ENCODE measurements around the gene AFG1L. TPM values are rescaled to one million over a fixed set of nuclear protein-coding genes. Genes with fewer than 3 reads are reported as not detected.
A peak's percentile ranks its signal among the peaks of the same experiment; 100 is the strongest.
"Not testable (repeated sequence)": the region's sequence is repeated elsewhere in the genome, so short reads cannot be mapped to it uniquely, and the experiment has no call there.

Gene AFG1L
- polyA plus RNA-seq, 3 donors from 2014 or later: 4.1 to 5.4 TPM; not detected in 1

GRCh38 chr6:108268845-108269244, 26.0 kb upstream of the AFG1L start:
- Mint-ChIP-seq H3K4me3 (no peak overlapping the region), H3K27me3 (ENCODE audit: low read depth in 3 of 3) (peaks cover 0 to 6% (median 2%) of the 10 kb centered on the region in 3 donors), H3K9me3 (peaks cover 0 to 1% (median 0%) of the 10 kb centered on the region in 6 donors), H3K27ac (no peak overlapping the region), H3K4me1 (no peaks in the 10 kb centered on the region), H3K36me3 (no peaks in the 10 kb centered on the region)
- DNase-seq: no peak

- not testable (repeated sequence) for DNase-seq, H3K27ac Mint-ChIP-seq, H3K36me3 Mint-ChIP-seq
These were observed 24.9 kb upstream of the AFG1L start for GRCh38 chr6:108269955-108270354.

GRCh38 chr6:108274546-108274945, 20.3 kb upstream of the AFG1L start:
- Mint-ChIP-seq H3K36me3 (no peaks in the 10 kb centered on the region), H3K4me1 (no peaks in the 10 kb centered on the region), H3K4me3 (no peak overlapping the region), H3K27ac (no peak overlapping the region), H3K27me3 (ENCODE audit: low read depth in 3 of 3) (peaks cover 0 to 5% (median 2%) of the 10 kb centered on the region in 3 donors), H3K9me3 (no peaks in the 10 kb centered on the region)
- no peak for DNase-seq

More at GRCh38 chr6:108269955-108270354, 24.9 kb upstream of the AFG1L start:
- H3K4me1 Mint-ChIP-seq; H3K9me3 Mint-ChIP-seq; H3K4me3 Mint-ChIP-seq; H3K27me3 Mint-ChIP-seq (ENCODE audit: low read depth in 3 of 3): not testable (repeated sequence)

GRCh38 chr6:108275976-108276375, 18.9 kb upstream of the AFG1L start:
- no peaks in the 10 kb centered on the region for H3K4me1 Mint-ChIP-seq
- H3K4me3 Mint-ChIP-seq: no peak overlapping the region
- H3K9me3 Mint-ChIP-seq: no peaks in the 10 kb centered on the region
- no peaks in the 10 kb centered on the region for H3K36me3 Mint-ChIP-seq
- H3K27me3 Mint-ChIP-seq (ENCODE audit: low read depth in 3 of 3): peaks cover 0 to 4% (median 3%) of the 10 kb centered on the region in 3 donors
- H3K27ac Mint-ChIP-seq: no peak overlapping the region
- no peak for DNase-seq

GRCh38 chr6:108277295-108277694, 17.6 kb upstream of the AFG1L start:
- peaks cover 0 to 4% (median 3%) of the 10 kb centered on the region in 3 donors for H3K27me3 Mint-ChIP-seq (ENCODE audit: low read depth in 3 of 3)
- H3K27ac Mint-ChIP-seq: no peak overlapping the region
- H3K9me3 Mint-ChIP-seq: no peaks in the 10 kb centered on the region
- no peaks in the 10 kb centered on the region for H3K36me3 Mint-ChIP-seq
- no peak overlapping the region for H3K4me3 Mint-ChIP-seq
- no peak for DNase-seq
- no peaks in the 10 kb centered on the region for H3K4me1 Mint-ChIP-seq

GRCh38 chr6:108277831-108278230, 17.0 kb upstream of the AFG1L start:
- Mint-ChIP-seq H3K4me3 (no peak overlapping the region), H3K9me3 (no peaks in the 10 kb centered on the region), H3K27me3 (ENCODE audit: low read depth in 3 of 3) (peaks cover 0 to 4% (median 3%) of the 10 kb centered on the region in 3 donors), H3K4me1 (no peaks in the 10 kb centered on the region), H3K27ac (no peak overlapping the region), H3K36me3 (no peaks in the 10 kb centered on the region)
- no peak for DNase-seq

GRCh38 chr6:108285381-108285780, 9.5 kb upstream of the AFG1L start:
- Mint-ChIP-seq H3K27ac (no peak overlapping the region), H3K9me3 (no peaks in the 10 kb centered on the region), H3K36me3 (no peaks in the 10 kb centered on the region), H3K27me3 (ENCODE audit: low read depth in 3 of 3) (peaks cover 2 to 6% (median 3%) of the 10 kb centered on the region in 3 donors), H3K4me1 (no peaks in the 10 kb centered on the region), H3K4me3 (no peak overlapping the region)
- no peak for DNase-seq

GRCh38 chr6:108286366-108286765, 8.5 kb upstream of the AFG1L start:
- H3K4me1 Mint-ChIP-seq: no peaks in the 10 kb centered on the region
- no peak for DNase-seq
- no peak overlapping the region for H3K4me3 Mint-ChIP-seq

GRCh38 chr6:108287373-108287772, 7.5 kb upstream of the AFG1L start:
- Mint-ChIP-seq H3K9me3 (no peaks in the 10 kb centered on the region), H3K4me1 (no peaks in the 10 kb centered on the region), H3K4me3 (no peak overlapping the region), H3K36me3 (no peaks in the 10 kb centered on the region), H3K27me3 (ENCODE audit: low read depth in 3 of 3) (peaks cover 1 to 6% (median 2%) of the 10 kb centered on the region in 3 donors), H3K27ac (no peak overlapping the region)
- no peak for DNase-seq

More at GRCh38 chr6:108286366-108286765, 8.5 kb upstream of the AFG1L start:
- Mint-ChIP-seq H3K27me3 (ENCODE audit: low read depth in 3 of 3) (peaks cover 2 to 6% (median 3%) of the 10 kb centered on the region in 3 donors), H3K36me3 (no peaks in the 10 kb centered on the region), H3K27ac (no peak overlapping the region), H3K9me3 (no peaks in the 10 kb centered on the region)

- Mint-ChIP-seq H3K9me3 (no peaks in the 10 kb centered on the region), H3K27me3 (ENCODE audit: low read depth in 3 of 3) (peaks cover under 1 to 3% (median 1%) of the 10 kb centered on the region in 3 donors), H3K4me3 (no peak overlapping the region), H3K36me3 (no peaks in the 10 kb centered on the region), H3K4me1 (no peaks in the 10 kb centered on the region), H3K27ac (no peak overlapping the region)
- DNase-seq: no peak
These were observed 6.1 kb upstream of the AFG1L start for GRCh38 chr6:108288742-108289141.

- no peaks in the 10 kb centered on the region for H3K9me3 Mint-ChIP-seq
These were observed 3.8 kb upstream of the AFG1L start for GRCh38 chr6:108291091-108291490.

GRCh38 chr6:108292561-108292960, 2.3 kb upstream of the AFG1L start:
- not testable (repeated sequence) for H3K4me3 Mint-ChIP-seq; H3K36me3 Mint-ChIP-seq; DNase-seq; H3K27me3 Mint-ChIP-seq (ENCODE audit: low read depth in 3 of 3); H3K9me3 Mint-ChIP-seq
- Mint-ChIP-seq H3K4me1 (peaks cover 18 to 21% of the 10 kb centered on the region in 2 donors), H3K27ac (peak overlapping the region in 2 of 6 donors; percentile 12 to 55)

More at GRCh38 chr6:108291091-108291490, 3.8 kb upstream of the AFG1L start:
- Mint-ChIP-seq H3K4me3 (no peak overlapping the region), H3K27ac (no peak overlapping the region), H3K4me1 (peaks cover 18 to 21% of the 10 kb centered on the region in 2 donors), H3K36me3 (no peaks in the 10 kb centered on the region), H3K27me3 (ENCODE audit: low read depth in 3 of 3) (peaks cover 4 to 9% (median 8%) of the 10 kb centered on the region in 3 donors)
- no peak for DNase-seq

GRCh38 chr6:108293527-108294296, 1.1 kb upstream of the AFG1L start:
- Mint-ChIP-seq H3K36me3 (no peaks in the 10 kb centered on the region), H3K27me3 (ENCODE audit: low read depth in 3 of 3) (peaks cover 4 to 9% (median 8%) of the 10 kb centered on the region in 3 donors), H3K27ac (peak overlapping the region; percentile 97 to 100 (median 99)), H3K9me3 (no peaks in the 10 kb centered on the region), H3K4me3 (peak overlapping the region; percentile 95 to 99 (median 96)), H3K4me1 (peaks cover 18 to 21% of the 10 kb centered on the region in 2 donors)
- DNase-seq: no peak

GRCh38 chr6:108294297-108294726, 542 bp upstream of the AFG1L start:
- Mint-ChIP-seq H3K27me3 (ENCODE audit: low read depth in 3 of 3) (peaks cover 4 to 7% (median 7%) of the 10 kb centered on the region in 3 donors), H3K4me3 (peak overlapping the region; percentile 95 to 99 (median 96)), H3K27ac (peak overlapping the region; percentile 97 to 100 (median 99)), H3K4me1 (peaks cover 18 to 21% of the 10 kb centered on the region in 2 donors), H3K9me3 (no peaks in the 10 kb centered on the region), H3K36me3 (no peaks in the 10 kb centered on the region)
- no peak for DNase-seq

Data from immature natural killer cell (primary cell).